GM12872 (cell line): ENCODE data around the gene MAPKBP1.

Source experiments
- TF ChIP-seq, protein P1 (sequence below): IDR thresholded peaks from 3 replicates; pipeline ENCODE4 v1.5.1; 2011; ENCODE audit warnings: low read depth, mild to moderate bottlenecking, low read length, moderate library complexity; ENCODE audit not compliant: insufficient read depth

The MAPKBP1 gene

DNA sequence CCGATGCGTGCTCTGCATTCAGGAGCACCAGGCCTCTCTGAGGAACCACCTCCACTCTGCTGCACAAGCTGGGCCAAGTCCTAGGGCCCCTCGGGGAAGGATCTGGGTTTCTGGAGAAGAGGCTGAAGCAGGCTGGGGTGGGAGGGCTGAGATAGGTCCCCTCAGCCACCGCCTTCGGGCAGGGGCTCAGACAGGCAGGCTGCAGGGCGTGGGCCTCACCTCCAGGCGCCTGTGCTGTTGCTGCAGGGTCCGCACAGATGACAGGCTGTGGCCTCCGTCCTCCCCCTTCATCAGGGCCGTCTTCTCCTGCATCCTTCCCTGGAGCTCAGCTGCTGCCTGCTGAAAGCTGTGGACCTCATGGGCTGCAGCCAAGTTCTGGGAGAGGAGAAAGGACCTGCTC, 79.5 kb downstream of the MAPKBP1 start:
- TF ChIP-seq, protein P1, sequence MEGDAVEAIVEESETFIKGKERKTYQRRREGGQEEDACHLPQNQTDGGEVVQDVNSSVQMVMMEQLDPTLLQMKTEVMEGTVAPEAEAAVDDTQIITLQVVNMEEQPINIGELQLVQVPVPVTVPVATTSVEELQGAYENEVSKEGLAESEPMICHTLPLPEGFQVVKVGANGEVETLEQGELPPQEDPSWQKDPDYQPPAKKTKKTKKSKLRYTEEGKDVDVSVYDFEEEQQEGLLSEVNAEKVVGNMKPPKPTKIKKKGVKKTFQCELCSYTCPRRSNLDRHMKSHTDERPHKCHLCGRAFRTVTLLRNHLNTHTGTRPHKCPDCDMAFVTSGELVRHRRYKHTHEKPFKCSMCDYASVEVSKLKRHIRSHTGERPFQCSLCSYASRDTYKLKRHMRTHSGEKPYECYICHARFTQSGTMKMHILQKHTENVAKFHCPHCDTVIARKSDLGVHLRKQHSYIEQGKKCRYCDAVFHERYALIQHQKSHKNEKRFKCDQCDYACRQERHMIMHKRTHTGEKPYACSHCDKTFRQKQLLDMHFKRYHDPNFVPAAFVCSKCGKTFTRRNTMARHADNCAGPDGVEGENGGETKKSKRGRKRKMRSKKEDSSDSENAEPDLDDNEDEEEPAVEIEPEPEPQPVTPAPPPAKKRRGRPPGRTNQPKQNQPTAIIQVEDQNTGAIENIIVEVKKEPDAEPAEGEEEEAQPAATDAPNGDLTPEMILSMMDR = no peak

DNA sequence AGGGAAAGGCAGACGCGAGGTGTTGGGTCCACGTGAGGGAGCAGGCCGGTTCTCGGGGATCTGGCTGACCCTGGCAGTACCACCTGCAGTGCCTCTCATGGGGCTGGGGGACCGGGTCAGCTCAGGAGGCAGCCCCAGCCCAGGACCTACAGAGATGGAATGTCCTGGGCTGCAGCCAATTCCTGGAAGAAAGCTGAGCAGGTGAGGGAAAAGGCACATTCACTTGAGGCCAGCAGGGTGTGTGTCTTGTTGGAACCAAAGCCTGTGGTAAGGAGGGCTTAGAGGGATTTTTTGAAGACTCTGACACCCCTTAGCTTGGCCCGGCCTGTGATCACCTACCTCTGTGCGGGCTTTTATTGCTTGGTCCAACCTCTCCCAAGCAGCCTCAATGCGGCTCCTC, 80.2 kb downstream of the MAPKBP1 start:
- TF ChIP-seq, protein P1 = no peak

DNA sequence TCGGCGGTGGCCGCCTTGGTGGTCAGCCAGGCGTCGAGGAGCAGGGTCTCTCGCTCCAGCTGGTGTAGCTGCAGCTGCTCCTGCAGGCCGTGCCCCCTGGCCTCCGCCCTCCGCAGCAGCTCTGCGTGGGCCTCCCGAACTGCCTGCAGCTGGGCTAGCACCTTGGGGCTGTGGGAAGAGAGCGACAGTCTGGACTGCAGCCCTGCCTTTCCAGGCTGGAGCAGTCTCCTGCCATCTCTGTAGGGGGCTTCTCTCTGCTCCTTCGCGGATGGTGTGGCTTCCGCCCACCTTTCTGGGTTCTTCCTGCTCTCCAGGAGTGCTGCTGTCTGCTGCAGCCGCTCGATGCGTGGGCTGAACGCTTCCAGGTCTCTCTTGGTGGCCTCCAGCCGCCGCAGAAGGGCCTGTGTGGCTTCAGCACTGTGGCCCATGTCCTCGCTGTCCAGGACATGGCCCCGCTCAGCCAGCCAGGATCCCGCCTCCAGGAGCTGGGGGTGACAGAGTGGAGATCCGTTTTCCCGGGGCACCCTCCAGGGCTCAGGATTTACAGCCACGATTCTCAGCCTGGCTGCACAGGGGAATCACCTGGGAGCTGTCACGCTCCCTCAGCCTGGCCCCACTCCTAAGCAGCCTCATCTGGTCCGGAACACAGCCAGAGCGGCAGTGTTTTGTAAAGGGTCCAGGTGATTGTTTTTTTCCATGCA, 81.1 kb downstream of the MAPKBP1 start:
- TF ChIP-seq, protein P1 = no peak

DNA sequence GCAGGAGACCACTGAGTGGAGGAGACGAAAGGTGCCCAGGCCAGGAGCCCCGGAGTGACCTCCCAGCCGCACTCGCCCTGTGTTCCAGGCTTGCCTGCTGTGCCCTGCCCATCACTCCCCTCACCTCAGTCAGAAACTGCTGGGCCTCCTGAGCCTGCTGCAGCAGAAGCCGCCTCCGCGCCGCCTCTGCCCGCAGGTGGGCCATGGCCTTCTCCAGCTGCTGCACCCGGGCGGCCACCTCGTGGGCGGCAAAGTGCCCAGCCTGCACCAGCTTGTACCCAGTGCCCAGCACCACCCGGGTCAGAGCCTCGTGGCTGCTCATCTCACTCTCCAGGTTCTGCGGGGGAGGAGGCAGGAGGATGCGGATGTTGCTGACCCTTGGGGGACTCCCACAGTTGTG, 82.0 kb downstream of the MAPKBP1 start:
- TF ChIP-seq, protein P1 = no peak

DNA sequence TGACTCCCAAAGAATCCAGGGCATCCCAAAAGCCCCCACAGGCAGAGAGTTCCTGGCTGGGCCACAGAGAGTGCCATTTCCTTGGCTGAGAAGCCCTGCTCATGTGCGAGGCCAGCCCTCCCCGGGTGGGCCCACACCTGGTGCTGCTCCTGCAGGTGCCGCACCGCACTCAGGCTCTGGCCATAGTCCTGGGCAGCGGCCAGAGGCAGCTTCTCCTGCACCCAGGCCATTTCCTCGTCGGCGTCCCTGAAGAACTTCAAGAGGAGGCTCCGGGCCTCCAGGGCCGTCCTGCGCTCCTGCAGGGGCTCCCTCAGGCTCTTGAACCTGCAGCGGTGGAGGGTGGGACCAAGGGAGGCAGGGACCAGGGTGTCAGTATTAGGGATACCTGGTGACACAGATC, 82.4 kb downstream of the MAPKBP1 start:
- TF ChIP-seq, protein P1 = no peak

DNA sequence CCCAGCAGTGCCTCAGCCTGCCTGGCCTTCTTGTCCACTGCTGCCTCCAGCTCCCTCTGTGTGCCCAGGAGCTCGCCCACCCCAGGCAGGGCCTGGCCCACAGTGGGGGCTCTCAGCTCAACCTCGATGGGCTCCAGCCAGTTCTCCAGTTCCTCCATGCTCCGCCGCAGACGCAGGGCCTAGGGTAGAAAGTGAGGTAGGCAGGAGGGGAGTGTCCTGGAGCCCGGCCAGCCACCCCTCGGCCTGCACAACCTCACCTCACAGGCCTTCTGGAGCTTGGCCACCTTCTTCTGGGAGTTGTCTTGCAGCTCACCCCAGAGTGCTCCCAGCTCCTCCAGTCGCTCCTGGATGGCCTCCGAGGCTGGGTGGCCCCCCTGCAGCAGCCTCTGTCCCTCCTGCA, 83.0 kb downstream of the MAPKBP1 start:
- TF ChIP-seq, protein P1 = no peak

DNA sequence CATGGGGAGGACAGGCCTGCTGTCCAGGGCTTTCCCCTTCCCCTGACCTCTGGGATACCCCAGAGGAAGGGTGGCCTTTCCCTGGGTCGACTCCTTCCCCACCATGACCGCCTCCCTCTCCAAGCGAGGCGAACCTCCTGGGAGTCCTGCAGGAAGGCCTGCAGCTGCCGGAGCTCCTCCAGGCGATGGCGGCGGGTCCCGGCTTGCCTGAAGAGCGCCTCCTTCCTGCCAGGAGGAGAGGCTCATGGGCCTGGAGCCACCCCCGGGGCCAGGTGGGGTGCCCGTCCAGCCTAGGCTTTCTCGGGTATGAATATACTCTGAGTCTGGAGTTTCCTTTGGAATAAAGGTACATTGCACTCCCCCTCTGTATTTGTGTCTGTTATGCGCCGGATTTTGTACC, 84.5 kb downstream of the MAPKBP1 start:
- TF ChIP-seq, protein P1 = no peak
